ENCODE measurements around the gene TNS3.
"Not testable (repeated sequence)": the region's sequence is repeated elsewhere in the genome, so short reads cannot be mapped to it uniquely, and the experiment has no call there.

The TNS3 gene

GRCh38 chr7:47266131-47266706, 315.7 kb downstream of the TNS3 start:
- DNase-seq = no peak

GRCh38 chr7:47265621-47266020, 316.3 kb downstream of the TNS3 start:
- DNase-seq = no peak

- no peak for DNase-seq
These were observed 317.8 kb downstream of the TNS3 start for GRCh38 chr7:47264021-47264651.

DNA sequence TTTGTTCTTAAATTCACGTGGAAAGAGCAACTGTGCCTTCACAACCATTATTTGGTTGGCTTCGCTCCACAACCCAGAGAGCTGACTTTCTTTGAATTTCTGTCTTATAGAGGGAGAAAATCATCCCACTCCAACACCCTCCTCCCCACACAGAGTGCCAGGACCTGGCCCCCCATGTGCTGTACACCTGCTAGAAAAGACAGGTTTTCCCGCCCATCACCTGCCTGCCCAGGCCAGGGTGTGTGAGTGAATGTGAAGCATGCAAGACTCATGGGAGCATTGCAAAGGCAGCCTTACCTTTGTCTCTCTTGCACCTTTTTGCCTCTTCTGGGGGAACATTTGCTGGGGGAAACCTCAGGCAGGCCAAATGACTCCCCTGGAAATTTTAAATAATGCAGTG, 319.0 kb downstream of the TNS3 start:
- no peak for DNase-seq

- not testable (repeated sequence) for DNase-seq
These were observed 319.8 kb downstream of the TNS3 start for GRCh38 chr7:47262160-47262559.

DNA sequence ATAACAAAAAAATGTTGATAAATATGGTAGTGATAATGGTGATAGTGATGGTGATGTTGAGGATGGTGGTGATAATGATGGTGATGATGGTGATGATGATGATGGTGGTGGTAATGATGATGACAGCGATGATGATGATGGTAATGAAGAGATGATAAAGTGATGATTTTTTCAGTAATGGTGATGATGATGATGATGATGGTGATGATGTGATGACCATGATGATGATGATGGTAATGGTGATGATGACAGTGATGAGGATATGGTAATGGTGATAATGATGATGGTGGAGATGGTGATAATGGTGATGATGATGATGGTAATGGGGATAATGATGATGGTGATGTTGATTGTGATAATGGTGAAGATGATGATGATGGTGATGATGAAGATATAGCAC, 321.6 kb downstream of the TNS3 start:
- no peak for DNase-seq

DNA sequence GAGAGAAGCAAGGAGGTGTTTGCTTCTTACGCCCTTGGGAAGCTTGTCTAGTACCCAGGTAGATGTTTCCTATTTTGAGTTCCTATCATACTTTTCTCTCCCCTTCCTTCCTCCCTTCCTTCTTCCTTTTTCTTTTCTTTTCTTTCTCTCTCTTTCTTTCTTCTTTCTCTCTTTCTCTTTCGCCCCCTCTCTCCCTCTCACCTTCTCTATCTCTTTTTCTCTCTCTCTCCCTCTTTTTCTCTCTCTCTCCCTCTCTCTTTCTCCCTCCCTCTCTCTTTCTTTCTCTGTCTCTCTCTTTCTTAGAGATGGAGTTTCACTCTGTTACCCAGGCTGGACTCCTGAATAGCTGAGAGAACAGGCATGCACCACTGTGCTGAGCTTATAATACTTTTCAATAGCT, 322.2 kb downstream of the TNS3 start:
- no peak for DNase-seq

DNA sequence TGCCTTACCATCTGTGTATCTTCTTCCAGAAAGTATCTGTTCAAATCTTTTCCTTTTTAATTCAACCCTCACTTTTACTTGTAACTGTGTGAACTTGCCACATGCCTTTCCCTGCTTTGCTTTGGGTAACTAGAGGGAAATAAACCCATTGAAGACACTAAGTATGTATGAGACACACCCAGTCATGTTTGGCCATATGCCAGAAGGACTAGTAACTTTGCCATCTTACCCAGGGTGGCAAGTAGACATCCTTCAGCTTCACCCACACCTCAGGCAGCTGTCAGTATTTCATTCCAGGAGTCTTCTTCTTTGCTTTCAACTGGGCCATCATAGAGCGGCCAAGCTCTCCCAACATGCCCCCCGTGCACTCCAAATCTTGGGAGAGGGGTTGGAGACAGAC, 323.1 kb downstream of the TNS3 start:
- no peak for DNase-seq

DNA sequence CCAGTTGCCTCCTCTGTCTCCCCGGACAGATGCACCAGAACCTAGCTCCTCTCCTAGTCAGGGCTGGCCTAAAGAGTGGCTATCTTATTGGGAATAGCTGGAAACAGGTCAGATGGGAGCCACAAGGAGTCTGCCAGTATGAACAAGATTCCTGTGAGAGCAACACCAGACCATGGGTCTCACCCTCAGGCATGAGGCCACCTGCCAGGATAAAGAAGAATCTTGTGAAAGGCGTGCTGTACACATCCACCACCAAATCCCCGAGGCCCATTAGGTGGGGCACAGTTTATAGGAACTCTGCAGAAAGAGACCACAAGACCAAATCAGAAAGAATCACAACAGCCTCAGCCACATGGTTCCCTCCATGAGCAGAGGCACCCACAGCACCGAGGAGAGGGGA, 325.9 kb downstream of the TNS3 start:
- DNase-seq = no peak

- DNase-seq = no peak
These were observed 326.5 kb downstream of the TNS3 start for GRCh38 chr7:47255441-47255840.

DNA sequence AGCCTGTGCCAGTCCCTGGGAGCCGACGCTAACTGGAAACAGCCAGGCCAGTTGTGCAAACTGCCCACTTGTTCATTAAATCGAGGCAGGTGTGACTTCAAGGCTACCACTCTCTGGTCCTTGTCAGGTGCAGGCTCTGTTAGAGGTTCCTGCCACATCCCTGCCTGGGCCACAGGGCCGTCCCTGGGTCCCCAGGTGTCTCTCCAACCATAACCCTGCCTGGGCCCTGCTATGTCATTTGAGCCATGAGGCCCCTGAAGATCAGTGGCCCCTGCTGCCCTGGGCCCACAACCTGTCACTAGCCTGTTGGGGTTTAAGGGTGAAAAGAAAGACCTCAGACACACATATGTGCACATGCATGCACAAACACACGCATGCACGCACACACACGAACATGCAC, 326.9 kb downstream of the TNS3 start:
- no peak for DNase-seq

DNA sequence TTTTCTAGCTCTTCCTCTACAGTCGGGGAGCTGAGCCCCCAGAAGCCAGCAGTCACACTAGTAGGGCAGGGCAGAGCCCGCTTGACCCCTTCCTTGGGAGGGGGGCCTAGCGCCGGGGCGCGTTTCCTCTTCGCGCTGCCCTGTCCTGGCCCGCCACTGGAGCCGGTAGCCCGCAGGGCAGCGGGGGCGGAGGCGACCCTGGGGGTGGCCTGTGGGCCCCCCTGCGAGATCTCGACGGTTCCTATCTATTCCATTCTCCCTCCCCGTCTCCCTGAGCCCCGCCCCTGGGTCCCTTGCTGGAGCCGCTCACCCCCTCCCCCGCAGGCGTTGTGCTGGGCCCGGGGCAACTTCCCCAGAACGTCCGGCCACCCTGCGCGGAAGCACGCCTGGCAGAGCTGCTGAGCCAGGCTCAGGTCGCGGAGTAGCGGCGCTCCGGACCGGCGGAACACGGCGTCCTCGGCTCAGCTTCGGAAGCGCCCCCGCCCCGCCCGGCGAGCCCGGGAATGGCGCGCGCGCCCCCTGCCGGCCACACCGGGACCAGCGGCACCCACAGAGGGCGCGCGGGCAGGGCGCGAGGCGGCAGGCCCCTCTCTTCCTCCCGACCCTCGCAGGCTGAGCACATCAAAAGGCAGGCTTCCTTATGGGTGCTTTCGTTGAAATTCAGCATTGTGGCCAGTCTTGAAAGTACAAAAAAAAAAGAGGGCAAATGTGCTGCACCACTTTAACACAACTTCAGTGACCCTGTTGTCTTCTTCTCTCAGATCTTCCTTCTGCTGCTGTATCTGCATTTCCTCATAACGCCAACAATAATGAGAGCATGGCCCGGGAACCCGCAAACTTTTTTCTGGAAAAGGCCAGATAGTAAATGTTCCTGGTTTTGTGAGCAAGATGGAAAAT, 327.6 kb downstream of the TNS3 start:
- no peak for DNase-seq

DNA sequence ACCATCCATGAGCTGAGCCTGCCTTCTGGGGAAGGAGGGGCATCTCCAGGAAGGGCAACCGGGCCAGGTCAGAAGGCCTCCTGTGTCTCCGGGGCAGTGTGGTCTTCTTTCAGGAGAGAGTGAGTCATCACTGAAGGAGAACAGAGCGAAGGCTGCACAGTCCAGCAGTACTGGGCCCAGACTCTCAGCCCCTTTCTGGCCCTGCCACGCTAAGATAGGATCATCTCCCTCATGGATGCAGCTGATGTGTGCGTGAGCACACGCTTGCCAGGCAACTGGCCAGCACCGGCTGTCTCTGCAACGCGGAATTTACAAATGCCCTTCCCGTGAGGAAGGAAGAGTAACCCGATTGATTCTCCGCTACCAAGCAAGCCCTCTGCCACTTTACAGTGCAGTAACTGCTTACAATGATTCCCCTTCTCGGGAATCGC, 328.2 kb downstream of the TNS3 start:
- DNase-seq = no peak

DNA sequence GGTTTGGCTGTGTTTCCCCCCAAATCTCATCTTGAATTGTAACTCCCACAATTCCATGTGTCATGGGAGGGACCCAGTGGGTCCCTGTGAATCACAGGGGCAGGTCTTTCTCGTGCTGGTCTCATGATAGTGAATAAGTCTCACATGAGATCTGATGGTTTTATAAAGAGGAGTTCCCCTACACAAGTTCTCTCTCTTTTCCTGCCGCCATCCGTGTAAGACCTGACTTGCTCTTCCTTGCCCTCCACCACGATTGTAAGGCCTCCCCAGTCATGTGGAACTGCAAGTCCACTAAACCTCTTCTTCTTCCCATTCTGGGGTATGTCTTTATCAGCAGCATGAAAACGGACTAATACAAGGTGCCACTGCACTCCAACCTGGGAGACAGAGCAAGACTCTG, 329.2 kb downstream of the TNS3 start:
- DNase-seq = no peak

- no peak for DNase-seq
These were observed 332.6 kb downstream of the TNS3 start for GRCh38 chr7:47249361-47249760.

GRCh38 chr7:47248797-47249196, 333.1 kb downstream of the TNS3 start:
- DNase-seq = no peak

GRCh38 chr7:47247132-47247531, 334.8 kb downstream of the TNS3 start:
- no peak for DNase-seq

DNA sequence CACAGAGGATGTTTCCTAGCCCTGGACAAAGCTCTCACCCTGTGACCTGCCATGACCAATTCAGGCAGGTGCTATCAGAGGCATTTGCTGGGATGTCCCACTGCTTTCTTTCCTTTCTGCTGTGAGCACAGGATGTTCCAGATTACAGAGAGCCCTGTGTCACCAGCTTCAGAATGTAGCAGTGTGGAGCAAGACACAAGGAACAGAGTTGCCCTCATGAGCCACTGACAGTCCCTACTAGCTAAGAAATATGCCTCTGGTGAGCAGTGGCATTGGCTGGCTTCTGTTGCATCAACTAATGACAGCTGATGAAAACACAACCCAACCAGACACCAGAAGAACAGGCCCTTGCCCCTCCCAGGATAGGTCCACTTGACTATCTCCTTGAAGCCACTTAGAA, 337.2 kb downstream of the TNS3 start:
- DNase-seq = no peak

DNA sequence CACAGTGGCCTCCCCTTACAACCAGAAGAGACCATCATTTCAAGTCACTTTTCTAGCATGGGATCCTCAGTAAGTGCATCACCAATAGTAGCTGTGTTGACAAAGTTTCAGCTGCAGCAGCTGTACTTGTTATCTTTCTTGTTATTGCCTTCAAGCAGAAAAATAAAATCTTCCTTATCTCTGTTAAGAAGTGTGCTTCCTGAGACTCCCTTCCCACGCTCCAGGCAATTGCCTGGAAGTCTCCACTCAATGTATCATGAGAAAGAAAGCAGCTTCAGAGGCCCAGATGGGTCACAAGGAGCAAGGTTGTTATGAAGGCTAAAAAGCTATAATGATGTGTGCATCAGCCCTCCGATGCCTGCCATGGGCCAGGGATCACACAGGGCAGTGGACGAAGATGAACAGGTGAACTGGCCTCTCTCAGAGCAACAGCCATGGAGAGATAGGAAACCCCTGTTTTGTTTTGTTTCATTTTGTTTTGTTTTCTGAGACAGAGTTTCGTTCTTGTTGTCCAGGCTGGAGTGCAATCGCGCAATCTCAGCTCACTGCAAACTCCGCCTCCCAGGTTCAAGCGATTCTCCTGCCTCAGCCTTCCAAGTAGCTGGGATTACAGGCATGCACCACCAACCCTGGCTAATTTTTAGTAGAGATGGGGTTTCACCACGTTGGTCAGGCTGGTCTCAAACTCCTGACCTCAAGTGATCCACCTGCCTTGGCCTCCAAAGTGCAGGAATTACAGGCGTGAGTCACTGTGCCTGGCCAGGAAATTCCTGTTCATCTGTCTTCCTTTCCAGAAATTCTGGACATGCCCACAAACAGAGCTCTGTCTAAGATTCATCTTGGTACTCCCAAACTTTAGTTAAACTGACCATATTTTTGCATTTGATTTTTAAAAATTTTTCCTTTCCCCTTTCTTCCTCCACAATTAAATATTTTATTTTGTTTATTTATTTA, 340.5 kb downstream of the TNS3 start:
- no peak for DNase-seq

GRCh38 chr7:47239931-47240421, 341.9 kb downstream of the TNS3 start:
- no peak for DNase-seq

GRCh38 chr7:47239034-47239433, 342.9 kb downstream of the TNS3 start:
- no peak for DNase-seq

GRCh38 chr7:47236480-47237129, 345.3 kb downstream of the TNS3 start:
- no peak for DNase-seq

Data from activated CD4-positive, alpha-beta T cell treated with anti-CD3 and anti-CD28 coated beads for 1 hour (primary cell).